LoVo (cell line): Measurements from ENCODE around the gene EEFSEC.

ENCODE experiments used
- DNase-seq: peaks from one replicate; pipeline ENCODE4 v3.0.0-alpha.2; 2016; ENCODE audit warnings: low spot score

EEFSEC gene

DNA sequence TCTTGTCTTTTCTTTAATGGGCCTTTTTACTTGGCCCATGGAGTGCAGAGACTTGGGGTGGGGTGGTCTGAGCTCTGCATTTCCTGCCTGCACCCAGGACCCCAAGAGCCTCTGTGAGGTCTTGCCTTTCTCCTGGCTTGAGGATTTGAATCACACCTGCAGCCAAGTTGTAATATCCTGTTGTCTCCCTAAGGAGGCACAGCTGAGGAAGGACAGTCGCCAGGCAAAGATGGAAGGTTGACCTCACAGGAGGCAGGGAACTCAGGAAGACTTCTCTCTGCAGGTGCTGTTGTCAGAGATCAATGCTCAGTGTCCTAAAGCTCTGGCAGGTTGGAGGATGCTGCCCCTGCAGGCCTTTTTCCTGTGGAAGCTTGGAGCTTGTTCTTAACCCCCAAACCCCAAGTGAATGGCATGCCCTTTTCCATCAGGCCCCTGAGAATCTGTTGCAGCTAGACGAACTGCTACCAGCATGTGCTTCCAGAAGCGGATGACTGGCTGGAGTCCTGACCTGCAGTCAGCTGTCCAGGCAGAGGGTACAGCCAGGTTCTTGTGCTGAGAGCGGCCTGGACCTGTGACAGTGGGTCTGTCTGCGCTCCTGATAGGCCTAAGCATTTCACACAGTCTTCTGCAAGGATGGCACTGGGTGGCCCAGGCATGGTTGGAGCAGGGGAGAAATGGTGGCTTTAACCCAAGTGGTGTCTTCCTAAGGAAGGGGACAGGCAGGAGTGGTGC lies 120.0 kb downstream of the EEFSEC start:
- DNase-seq = no peak

DNA sequence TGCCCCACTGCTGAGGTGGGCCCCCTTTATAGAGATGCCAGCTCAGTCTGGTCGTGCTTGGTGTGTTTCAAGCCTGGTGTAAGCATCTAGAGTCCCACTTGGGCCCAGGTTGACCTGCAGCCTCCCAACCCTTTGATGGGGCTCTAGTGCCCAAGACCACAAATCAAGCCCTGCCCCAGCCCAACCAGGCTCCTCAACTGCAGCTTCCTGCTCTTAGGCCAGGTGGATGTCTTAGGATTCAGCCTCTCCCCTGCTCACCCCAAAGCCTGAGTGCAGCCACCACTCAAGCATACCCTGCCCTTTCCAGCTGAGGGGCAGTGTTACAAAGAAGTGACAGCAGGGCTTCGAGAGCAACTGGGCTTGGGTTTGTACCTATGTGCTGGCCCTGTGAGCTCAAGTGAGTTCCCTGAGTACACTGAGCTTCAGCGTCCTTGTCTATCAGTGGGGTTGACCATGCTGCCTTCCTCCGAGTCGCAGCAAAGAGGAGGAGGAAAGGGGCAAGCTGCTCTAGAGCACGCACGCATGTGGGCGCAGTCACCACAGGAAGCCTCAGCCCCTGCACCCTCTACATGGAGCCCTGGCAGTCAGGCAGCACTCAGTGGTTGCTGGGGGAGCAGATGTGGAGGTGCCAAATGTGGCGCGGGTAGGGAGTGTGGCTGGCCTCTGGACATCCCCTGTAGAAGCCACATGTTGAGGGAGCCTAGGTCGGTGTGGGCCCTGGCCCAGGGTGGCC lies 120.7 kb downstream of the EEFSEC start:
- no peak for DNase-seq

DNA sequence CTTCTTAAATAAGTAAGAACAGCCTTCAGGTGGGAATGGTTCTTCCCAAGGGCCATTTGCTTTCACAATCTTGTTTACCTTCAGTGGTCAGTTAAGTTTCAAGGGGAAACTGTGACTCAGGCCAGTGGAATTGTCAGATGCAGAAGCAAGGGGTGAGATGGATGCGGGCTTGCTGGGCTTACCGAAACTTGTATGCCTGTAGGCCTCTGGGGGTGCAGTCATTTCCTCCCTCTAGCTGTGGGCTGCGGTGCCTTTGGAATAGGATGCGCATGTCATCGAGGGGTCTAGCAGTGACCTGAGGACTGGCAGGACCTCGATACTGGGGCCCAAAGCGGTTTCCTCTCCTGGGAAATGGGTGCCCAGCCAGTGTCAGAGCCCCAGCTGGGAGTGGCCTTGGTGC lies 121.6 kb downstream of the EEFSEC start:
- DNase-seq = no peak

DNA sequence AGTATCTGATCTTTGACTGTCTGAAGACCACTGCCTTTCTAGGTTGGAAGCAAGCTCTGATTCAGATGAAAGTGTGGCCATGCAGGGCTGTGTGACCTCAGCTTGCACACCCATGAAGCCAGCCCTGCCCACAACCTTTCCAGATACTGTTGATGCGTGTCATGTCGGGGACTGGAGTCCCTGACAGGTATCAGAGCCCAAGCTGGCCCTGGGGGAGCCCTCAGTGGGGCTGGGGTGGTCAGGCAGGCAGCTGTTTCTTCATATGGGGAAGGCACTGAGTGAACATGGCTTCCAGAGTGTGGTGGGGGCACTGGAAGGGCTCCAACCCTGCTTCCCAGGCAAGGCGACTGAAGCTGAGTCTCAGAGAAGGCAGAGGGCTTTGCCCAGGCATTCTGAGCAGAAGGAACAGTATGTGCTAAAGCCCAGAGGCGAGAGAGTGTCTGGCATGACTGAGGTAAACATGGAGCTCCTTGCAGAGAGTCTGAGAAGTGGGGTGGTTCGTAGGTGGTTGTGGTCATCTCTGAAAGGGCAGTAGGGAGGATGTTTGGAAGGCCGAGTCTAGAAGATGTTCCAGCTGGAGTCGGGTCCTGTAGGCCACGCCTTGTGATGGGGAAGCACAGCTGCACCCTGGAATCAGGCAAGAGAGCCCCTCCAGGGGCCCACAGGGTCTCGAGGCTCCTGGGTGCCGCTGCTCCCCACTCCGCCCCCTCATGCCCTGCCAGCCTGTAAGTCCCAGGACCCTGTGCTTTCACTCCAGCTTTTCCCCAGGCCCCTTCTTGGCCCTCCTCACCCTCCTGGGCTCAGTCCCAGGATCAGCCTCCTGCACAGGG lies 122.2 kb downstream of the EEFSEC start:
- DNase-seq = no peak

GRCh38 chr3:128276146-128276435 lies 122.8 kb downstream of the EEFSEC start:
- DNase-seq = no peak

DNA sequence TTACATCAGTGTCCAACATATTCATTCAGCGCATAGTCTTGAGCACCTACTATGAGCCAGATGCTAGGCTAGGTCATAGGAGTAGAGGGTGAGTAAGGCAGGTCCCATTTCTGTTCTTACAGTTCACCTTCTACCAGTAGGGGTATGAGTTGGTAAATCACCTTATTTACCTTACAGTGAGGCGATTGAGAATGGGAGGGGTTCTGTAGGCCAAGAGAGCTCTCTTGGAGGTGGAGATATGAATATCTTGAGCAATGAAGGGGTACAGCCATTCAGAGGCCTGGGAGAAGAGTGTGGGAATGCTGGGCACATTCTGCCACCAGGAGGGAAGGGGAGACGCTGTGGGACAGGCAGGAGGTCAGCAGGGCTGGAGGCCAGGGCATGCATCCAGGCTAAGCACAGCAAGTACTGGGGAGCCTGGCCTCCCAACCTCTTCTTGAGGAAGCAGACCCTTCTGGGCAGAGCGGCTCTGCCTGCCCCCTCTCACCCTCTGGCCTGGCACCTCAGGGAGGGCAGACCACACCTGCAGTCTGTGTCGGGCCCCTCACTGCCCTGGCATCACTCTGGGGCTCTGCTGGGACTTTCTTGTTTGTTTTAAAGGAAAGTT lies 123.4 kb downstream of the EEFSEC start:
- DNase-seq = no peak

DNA sequence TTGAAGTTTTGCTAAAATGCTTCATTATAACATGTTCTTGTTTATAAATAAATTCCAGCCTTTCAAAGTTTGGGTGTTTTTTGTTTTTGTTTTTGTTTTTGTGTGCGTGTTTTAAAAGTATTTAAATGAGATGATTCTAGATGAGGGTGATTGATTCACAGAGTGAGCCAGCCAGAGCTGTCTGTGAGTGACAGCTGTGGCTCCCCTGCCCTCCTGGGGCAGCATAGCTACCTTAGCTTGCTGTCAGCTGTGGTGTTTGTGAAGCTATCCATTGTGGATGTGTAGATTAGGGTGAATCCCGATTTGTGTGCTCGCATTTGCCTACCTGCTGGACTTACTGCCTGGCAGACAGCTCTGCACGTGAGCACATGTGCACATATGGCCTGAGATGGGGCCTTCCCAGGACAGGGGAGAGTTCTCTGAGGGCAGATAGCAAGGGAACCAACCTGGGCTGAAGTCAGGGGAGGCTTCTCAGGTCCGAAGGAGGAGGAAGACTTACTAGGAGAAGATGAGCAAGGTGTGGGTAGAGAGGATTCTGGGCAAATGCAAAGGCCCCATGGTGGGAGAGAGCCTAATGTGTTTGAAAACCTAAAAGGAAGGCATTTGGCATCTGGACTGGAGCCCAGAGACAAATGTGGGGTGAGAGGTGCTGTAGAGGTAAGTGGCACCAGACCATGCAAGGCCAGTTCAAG lies 124.2 kb downstream of the EEFSEC start:
- DNase-seq = no peak

GRCh38 chr3:128278130-128278529 lies 124.8 kb downstream of the EEFSEC start:
- DNase-seq = no peak

GRCh38 chr3:128278761-128279600 lies 125.7 kb downstream of the EEFSEC start:
- DNase-seq = no peak

GRCh38 chr3:128279601-128279880 lies 126.3 kb downstream of the EEFSEC start:
- DNase-seq = no peak

DNA sequence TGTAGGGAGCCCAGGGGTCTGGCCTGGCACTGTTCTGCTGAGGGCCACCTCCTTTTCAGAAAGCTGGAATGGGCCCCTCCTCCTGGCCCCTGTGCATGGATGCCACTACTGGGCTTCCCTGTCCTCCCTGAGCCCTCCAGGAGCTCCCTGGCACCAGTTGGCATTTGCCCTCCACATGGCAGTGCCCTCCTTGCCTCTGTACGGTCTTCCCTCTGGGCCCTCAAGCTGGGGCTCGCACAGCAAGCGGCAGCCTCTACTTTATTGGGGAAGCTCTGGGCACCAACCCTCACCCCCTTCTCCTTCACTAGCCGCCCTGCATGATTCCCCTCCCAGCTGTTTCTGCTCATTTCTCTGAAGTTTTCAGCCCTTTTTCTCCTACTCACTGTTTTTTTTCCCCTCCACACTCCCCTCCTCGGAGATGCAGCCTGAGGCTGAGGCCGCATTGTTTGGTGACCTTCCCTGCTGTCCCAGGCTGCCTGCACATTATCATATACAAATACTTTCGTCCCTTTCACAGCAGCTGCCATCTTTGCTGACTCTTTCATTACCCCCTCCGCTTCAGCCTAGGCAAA lies 127.3 kb downstream of the EEFSEC start:
- DNase-seq = no peak

DNA sequence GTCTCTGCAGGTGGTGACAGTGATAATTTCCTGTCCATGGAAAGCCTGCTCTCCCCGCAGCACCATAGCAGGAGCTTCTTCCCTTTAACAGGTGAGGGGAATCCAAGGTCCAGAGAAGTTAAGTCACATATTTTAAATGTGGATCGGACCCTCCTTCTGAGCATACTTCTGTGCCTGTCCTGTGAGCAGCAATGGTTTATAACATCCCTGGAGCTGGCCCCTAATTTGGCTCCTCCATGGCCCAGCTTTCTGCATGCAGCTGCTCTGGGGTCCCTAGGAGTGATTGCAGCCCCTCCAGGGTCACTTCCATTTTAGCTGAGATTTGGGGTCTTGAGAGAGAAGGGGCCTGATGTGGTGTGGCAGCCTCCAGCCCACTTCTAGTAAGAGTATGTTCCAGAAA lies 127.8 kb downstream of the EEFSEC start:
- no peak for DNase-seq

DNA sequence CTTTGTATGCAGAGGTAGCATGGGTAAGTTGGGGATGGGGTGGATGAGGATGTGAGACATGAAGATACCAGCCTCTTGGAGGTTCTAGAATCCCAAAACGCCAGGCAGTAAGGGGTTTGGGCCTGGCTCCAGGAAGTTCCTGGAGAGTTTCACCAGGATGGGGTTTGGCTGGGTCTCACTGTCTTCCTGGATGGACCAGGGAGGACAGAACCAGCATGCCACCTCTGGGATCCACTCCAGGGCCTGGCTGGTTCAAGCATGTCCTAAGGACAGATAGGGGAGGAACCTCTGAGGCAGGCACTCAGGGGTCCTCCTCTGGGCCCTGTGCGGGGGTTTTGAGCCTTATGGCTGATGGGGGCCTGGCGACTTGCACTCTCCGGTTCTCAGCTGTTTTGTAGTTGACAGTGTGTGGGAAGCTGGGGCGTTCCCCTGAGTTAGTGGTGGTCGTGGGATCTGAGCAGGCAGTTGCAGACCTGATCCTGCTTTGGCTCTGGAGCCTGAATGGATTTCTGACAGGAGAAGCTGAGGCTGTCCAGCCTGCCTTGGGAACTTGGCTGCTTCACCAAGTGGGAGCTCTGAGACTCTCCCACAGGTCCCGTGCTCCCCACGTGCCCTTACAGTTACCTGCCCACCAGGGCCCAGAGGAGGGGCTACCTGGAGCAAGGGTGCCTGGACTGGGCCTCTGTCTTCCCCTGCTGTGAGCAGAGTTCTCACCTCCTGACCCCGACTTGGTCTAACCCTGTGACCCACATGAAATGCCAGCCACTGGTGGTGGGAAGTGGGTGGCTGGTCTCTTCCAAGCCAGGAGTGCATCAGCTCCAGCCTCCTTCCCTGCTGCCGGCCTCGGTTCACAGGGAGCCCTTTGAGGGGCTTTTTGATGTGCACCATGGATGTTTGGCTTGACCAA lies 128.4 kb downstream of the EEFSEC start:
- no peak for DNase-seq

DNA sequence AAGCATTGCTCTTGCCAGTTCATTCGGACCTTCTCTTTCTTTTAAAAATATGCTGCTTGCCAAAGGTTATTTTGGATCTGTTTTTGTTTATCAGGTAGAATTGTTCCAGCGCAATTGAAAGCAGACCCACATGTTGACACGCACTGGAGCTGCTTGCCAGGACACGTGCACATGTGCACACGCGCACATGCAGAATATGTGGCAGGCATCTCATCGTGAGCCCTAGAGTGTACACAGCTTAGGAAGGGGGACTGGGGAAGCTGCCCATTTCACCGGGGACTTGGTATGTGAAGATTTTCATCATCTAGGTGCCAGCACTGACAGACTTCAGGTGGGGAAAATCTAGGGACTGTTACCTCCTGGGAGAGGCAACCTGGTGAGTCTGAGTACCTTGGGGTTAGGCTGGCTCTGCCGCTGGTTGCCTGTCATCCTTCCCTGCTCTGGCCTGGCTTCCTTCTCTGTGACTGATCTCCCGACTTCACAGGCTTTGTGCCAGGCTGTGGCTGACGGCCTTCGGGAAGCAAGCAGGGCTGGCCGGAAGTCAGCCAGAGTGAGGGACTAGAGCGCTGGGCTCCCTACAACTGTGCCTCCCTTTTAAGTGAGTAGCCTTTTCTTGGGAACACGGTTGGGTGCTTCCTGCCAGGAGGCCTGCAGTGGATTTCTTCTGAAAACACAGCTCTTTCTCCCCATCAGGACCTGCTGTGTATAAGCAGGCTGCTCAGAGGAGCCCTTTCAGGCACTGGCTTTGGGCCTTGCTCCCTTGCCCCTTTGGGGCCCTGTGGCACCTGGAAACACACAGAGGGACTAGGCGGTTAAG lies 129.3 kb downstream of the EEFSEC start:
- no peak for DNase-seq

GRCh38 chr3:128283421-128283820 lies 130.1 kb downstream of the EEFSEC start:
- DNase-seq = no peak

- DNase-seq = no peak
Observed at GRCh38 chr3:128285042-128285966, 132.0 kb downstream of the EEFSEC start.

GRCh38 chr3:128285967-128286321 lies 132.7 kb downstream of the EEFSEC start:
- DNase-seq = no peak

GRCh38 chr3:128286691-128287090 lies 133.4 kb downstream of the EEFSEC start:
- no peak for DNase-seq
